ENCODE data around the gene TACR1. TPM values are rescaled to one million over a fixed set of nuclear protein-coding genes. Genes with fewer than 3 reads are reported as not detected.

The TACR1 gene
- total and polyA plus RNA-seq, 7 donors: 0.03 to 0.37 (median 0.13) TPM

DNA sequence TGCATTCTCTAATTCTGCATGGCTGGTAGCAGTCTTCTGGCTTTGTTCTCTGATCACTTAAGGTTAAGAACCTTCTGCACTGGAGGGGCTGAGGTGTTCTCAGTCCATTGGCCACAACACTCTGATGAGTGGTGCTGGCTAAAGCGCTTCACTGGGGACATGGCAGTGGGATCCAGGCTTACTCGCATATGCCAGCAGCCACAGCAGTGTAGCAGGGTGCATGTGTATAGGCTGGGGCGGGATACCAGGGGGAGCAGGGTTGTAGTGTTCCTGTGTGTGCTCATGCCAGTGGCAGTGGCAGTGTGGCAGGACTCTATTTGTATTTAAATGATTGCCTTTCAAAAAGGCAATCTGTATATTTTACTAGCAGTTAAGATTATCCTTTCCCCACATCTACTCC, 11.1 kb upstream of the TACR1 start:
- 93 to 96% (median 95%) methylated on average over 3 of the region's 3 CpGs for WGBS, 3 donors
- no peak overlapping the region for H3K27ac ChIP-seq
- ATAC-seq: no peak

GRCh38 chr2:75208738-75209137, 9.4 kb upstream of the TACR1 start:
- Histone ChIP-seq H3K27me3 (ENCODE audit: insufficient read depth in 3 of 3, low read length in 2 of 3) (peaks cover 0 to 5% (median 0%) of the 10 kb centered on the region in 3 donors), H3K27ac (no peak overlapping the region), H3K36me3 (ENCODE audit: insufficient read depth in 1 of 2, low read depth in 1 of 2) (no peaks in the 10 kb centered on the region), H3K4me3 (no peak overlapping the region), H3K9me3 (no peaks in the 10 kb centered on the region), H3K4me1 (no peaks in the 10 kb centered on the region)
- intact Hi-C loops (cut with DNase I): no loop called here
- no peak for TF ChIP-seq CTCF (IDR thresholded peaks at IDR 0.05)
- no peak for DNase-seq
- 75 to 86% (median 76%) methylated on average over 6 of the region's 6 CpGs for WGBS, 3 donors
- no peak for ATAC-seq

More for the DNA sequence above, 11.1 kb upstream of the TACR1 start:
- Histone ChIP-seq H3K9me3 (no peaks in the 10 kb centered on the region), H3K36me3 (ENCODE audit: insufficient read depth in 1 of 2, low read depth in 1 of 2) (no peaks in the 10 kb centered on the region), H3K27me3 (ENCODE audit: insufficient read depth in 3 of 3, low read length in 2 of 3) (no peaks in the 10 kb centered on the region), H3K4me3 (no peak overlapping the region), H3K4me1 (no peaks in the 10 kb centered on the region)
- intact Hi-C loops (cut with DNase I): no loop called here
- TF ChIP-seq CTCF (IDR thresholded peaks at IDR 0.05): no peak
- DNase-seq: no peak

DNA sequence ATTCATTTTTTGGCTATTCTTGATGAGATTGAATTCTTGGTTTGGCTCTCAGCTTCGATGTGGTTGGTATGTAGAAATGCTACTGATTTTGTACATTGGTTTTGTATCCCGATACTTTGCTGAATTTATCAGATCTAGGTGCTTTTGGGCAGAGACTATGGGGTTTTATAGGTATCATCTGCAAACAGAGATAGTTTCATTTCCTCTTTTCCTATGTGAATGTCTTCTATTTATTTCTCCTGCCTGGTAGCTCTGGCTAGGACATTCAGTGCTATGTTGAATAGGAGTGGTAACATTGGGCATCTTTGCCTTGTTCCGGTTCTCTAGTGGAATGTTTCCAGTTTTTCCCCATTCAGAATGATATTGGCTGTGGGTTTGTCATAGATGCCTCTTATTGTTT, 5.5 kb upstream of the TACR1 start:
- intact Hi-C loops (cut with DNase I): no loop called here
- no peak for TF ChIP-seq CTCF (IDR thresholded peaks at IDR 0.05)
- peaks cover 0 to 32% (median 5%) of the 10 kb centered on the region in 3 donors for H3K27me3 ChIP-seq (ENCODE audit: insufficient read depth in 3 of 3, low read length in 2 of 3)

DNA sequence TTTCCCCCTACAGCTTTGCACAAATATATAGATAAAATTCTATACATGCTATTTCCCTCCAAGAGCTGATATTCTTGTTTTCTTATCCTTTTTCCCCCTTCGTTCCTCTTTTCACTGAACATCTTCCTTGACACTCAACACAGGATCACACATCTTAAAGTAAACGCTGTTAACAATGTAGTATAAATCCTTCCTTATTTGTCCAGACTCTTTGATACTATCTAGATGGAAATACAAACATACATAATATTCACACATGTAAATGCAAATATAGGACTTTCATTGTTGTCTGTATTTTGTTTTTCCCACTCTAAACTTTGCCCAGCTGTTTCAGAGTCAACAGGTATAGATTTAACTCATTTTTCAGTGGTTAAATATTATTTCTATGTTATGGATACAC, 3.0 kb upstream of the TACR1 start:
- WGBS, 3 donors: 72 to 86% (median 78%) methylated on average over 2 of the region's 2 CpGs
- no peaks in the 10 kb centered on the region for H3K9me3 ChIP-seq
- no peaks in the 10 kb centered on the region for H3K36me3 ChIP-seq (ENCODE audit: insufficient read depth in 1 of 2, low read depth in 1 of 2)
- no peak for TF ChIP-seq CTCF (IDR thresholded peaks at IDR 0.05)
- no peak overlapping the region for H3K27ac ChIP-seq
- H3K4me3 ChIP-seq: no peak overlapping the region
- peaks cover 19% of the 10 kb centered on the region for H3K4me1 ChIP-seq
- peaks cover 0 to 56% (median 5%) of the 10 kb centered on the region in 3 donors for H3K27me3 ChIP-seq (ENCODE audit: insufficient read depth in 3 of 3, low read length in 2 of 3)
- DNase-seq (no peak), ATAC-seq (no peak)
- intact Hi-C loops (cut with DNase I): no loop called here

More for the DNA sequence above, 5.5 kb upstream of the TACR1 start:
- WGBS, 3 donors: 73 to 89% (median 81%) methylated on average over 3 of the region's 3 CpGs
- ATAC-seq: no peak
- no peaks in the 10 kb centered on the region for H3K9me3 ChIP-seq
- DNase-seq: no peak
- no peaks in the 10 kb centered on the region for H3K36me3 ChIP-seq (ENCODE audit: insufficient read depth in 1 of 2, low read depth in 1 of 2)
- no peak overlapping the region for H3K4me3 ChIP-seq
- peaks cover 11% of the 10 kb centered on the region for H3K4me1 ChIP-seq
- no peak overlapping the region for H3K27ac ChIP-seq

Measured in psoas muscle (tissue), 8 donors.